ENCODE data around the gene KRT15. TPM values are rescaled to one million over a fixed set of nuclear protein-coding genes. Genes with fewer than 3 reads are reported as not detected.

Gene KRT15
- total and polyA plus RNA-seq, 2 of the 8 experiments (the other 6 are each of a cell fraction or from before 2014, with no cell fraction given) = 0.11 to 0.13 TPM

DNA sequence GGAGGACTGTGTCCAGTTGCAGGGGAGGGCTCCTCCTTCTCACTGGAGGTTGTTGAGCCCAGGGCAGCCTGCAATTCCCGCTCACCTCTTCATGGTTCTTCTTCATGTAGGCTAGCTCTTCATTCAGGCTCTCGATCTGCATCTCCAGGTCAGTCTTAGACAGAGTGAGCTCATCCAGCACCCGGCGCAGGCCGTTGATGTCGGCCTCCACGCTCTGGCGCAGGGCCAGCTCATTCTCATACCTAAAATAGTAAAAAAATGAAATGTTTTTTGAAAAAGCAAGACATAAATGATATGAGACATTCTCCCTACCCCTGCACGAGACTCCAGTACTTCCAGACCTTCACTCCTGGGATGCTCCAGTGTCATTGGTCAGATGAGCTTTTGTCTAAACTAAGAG lies 15.5 kb downstream of the KRT15 start (continued):
- TF ChIP-seq, protein P1, sequence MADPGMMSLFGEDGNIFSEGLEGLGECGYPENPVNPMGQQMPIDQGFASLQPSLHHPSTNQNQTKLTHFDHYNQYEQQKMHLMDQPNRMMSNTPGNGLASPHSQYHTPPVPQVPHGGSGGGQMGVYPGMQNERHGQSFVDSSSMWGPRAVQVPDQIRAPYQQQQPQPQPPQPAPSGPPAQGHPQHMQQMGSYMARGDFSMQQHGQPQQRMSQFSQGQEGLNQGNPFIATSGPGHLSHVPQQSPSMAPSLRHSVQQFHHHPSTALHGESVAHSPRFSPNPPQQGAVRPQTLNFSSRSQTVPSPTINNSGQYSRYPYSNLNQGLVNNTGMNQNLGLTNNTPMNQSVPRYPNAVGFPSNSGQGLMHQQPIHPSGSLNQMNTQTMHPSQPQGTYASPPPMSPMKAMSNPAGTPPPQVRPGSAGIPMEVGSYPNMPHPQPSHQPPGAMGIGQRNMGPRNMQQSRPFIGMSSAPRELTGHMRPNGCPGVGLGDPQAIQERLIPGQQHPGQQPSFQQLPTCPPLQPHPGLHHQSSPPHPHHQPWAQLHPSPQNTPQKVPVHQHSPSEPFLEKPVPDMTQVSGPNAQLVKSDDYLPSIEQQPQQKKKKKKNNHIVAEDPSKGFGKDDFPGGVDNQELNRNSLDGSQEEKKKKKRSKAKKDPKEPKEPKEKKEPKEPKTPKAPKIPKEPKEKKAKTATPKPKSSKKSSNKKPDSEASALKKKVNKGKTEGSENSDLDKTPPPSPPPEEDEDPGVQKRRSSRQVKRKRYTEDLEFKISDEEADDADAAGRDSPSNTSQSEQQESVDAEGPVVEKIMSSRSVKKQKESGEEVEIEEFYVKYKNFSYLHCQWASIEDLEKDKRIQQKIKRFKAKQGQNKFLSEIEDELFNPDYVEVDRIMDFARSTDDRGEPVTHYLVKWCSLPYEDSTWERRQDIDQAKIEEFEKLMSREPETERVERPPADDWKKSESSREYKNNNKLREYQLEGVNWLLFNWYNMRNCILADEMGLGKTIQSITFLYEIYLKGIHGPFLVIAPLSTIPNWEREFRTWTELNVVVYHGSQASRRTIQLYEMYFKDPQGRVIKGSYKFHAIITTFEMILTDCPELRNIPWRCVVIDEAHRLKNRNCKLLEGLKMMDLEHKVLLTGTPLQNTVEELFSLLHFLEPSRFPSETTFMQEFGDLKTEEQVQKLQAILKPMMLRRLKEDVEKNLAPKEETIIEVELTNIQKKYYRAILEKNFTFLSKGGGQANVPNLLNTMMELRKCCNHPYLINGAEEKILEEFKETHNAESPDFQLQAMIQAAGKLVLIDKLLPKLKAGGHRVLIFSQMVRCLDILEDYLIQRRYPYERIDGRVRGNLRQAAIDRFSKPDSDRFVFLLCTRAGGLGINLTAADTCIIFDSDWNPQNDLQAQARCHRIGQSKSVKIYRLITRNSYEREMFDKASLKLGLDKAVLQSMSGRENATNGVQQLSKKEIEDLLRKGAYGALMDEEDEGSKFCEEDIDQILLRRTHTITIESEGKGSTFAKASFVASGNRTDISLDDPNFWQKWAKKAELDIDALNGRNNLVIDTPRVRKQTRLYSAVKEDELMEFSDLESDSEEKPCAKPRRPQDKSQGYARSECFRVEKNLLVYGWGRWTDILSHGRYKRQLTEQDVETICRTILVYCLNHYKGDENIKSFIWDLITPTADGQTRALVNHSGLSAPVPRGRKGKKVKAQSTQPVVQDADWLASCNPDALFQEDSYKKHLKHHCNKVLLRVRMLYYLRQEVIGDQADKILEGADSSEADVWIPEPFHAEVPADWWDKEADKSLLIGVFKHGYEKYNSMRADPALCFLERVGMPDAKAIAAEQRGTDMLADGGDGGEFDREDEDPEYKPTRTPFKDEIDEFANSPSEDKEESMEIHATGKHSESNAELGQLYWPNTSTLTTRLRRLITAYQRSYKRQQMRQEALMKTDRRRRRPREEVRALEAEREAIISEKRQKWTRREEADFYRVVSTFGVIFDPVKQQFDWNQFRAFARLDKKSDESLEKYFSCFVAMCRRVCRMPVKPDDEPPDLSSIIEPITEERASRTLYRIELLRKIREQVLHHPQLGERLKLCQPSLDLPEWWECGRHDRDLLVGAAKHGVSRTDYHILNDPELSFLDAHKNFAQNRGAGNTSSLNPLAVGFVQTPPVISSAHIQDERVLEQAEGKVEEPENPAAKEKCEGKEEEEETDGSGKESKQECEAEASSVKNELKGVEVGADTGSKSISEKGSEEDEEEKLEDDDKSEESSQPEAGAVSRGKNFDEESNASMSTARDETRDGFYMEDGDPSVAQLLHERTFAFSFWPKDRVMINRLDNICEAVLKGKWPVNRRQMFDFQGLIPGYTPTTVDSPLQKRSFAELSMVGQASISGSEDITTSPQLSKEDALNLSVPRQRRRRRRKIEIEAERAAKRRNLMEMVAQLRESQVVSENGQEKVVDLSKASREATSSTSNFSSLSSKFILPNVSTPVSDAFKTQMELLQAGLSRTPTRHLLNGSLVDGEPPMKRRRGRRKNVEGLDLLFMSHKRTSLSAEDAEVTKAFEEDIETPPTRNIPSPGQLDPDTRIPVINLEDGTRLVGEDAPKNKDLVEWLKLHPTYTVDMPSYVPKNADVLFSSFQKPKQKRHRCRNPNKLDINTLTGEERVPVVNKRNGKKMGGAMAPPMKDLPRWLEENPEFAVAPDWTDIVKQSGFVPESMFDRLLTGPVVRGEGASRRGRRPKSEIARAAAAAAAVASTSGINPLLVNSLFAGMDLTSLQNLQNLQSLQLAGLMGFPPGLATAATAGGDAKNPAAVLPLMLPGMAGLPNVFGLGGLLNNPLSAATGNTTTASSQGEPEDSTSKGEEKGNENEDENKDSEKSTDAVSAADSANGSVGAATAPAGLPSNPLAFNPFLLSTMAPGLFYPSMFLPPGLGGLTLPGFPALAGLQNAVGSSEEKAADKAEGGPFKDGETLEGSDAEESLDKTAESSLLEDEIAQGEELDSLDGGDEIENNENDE (IDR thresholded peaks at IDR 0.05; ENCODE audit: insufficient replicate concordance, low read length) = no peak
- TF ChIP-seq RBBP5 (IDR thresholded peaks at IDR 0.05; ENCODE audit: borderline replicate concordance, low read depth, low read length) = no peak
